Measurements from ENCODE around the gene GATB.

GATB gene

GRCh38 chr4:151658959-151659600, 101.7 kb downstream of the GATB start:
- TF ChIP-seq ZFP3 (CRISPR knock-in tag; IDR thresholded peaks at IDR 0.05) (no peak), BACH2 (CRISPR knock-in tag; IDR thresholded peaks at IDR 0.05; ENCODE audit: borderline replicate concordance) (no peak), ZC3H10 (CRISPR knock-in tag; IDR thresholded peaks at IDR 0.05) (no peak), CSDC2 (CRISPR knock-in tag; IDR thresholded peaks at IDR 0.05) (no peak), GLIS3 (CRISPR knock-in tag; IDR thresholded peaks at IDR 0.05) (no peak), ESRRG (CRISPR knock-in tag; IDR thresholded peaks at IDR 0.05) (no peak), PPARA (CRISPR knock-in tag; IDR thresholded peaks at IDR 0.05; ENCODE audit: borderline replicate concordance) (no peak), SNAI2 (CRISPR knock-in tag; IDR thresholded peaks at IDR 0.05) (no peak), ZNF565 (CRISPR knock-in tag; conservative IDR thresholded peaks at IDR 0.05; ENCODE audit: low read depth) (no peak)
- TF ChIP-seq, protein P1, sequence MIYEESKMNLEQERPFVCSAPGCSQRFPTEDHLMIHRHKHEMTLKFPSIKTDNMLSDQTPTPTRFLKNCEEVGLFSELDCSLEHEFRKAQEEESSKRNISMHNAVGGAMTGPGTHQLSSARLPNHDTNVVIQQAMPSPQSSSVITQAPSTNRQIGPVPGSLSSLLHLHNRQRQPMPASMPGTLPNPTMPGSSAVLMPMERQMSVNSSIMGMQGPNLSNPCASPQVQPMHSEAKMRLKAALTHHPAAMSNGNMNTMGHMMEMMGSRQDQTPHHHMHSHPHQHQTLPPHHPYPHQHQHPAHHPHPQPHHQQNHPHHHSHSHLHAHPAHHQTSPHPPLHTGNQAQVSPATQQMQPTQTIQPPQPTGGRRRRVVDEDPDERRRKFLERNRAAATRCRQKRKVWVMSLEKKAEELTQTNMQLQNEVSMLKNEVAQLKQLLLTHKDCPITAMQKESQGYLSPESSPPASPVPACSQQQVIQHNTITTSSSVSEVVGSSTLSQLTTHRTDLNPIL (CRISPR knock-in tag; IDR thresholded peaks at IDR 0.05; ENCODE audit: low read depth), result no peak
- TF ChIP-seq, protein P2, sequence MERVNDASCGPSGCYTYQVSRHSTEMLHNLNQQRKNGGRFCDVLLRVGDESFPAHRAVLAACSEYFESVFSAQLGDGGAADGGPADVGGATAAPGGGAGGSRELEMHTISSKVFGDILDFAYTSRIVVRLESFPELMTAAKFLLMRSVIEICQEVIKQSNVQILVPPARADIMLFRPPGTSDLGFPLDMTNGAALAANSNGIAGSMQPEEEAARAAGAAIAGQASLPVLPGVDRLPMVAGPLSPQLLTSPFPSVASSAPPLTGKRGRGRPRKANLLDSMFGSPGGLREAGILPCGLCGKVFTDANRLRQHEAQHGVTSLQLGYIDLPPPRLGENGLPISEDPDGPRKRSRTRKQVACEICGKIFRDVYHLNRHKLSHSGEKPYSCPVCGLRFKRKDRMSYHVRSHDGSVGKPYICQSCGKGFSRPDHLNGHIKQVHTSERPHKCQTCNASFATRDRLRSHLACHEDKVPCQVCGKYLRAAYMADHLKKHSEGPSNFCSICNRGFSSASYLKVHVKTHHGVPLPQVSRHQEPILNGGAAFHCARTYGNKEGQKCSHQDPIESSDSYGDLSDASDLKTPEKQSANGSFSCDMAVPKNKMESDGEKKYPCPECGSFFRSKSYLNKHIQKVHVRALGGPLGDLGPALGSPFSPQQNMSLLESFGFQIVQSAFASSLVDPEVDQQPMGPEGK (CRISPR knock-in tag; IDR thresholded peaks at IDR 0.05; ENCODE audit: borderline replicate concordance), result no peak
- ATAC-seq, result peak; percentile 73

- no peak for ATAC-seq
- TF ChIP-seq ZNF8 (CRISPR knock-in tag; IDR thresholded peaks at IDR 0.05) (no peak), GLIS3 (CRISPR knock-in tag; IDR thresholded peaks at IDR 0.05) (no peak), OSR1 (CRISPR knock-in tag; IDR thresholded peaks at IDR 0.05) (no peak), ZNF70 (CRISPR knock-in tag; IDR thresholded peaks at IDR 0.05) (no peak), ARNTL (CRISPR knock-in tag; IDR thresholded peaks at IDR 0.05; ENCODE audit: borderline replicate concordance, low read depth) (no peak), CSRNP3 (CRISPR knock-in tag; IDR thresholded peaks at IDR 0.05) (no peak), ESRRG (CRISPR knock-in tag; IDR thresholded peaks at IDR 0.05) (no peak), ISL1 (CRISPR knock-in tag; IDR thresholded peaks at IDR 0.05) (no peak), PPARA (CRISPR knock-in tag; IDR thresholded peaks at IDR 0.05; ENCODE audit: borderline replicate concordance) (no peak), ZFP3 (CRISPR knock-in tag; IDR thresholded peaks at IDR 0.05) (no peak), RARB (CRISPR knock-in tag; IDR thresholded peaks at IDR 0.05) (no peak), SNAI2 (CRISPR knock-in tag; IDR thresholded peaks at IDR 0.05) (no peak), BACH2 (CRISPR knock-in tag; IDR thresholded peaks at IDR 0.05; ENCODE audit: borderline replicate concordance) (no peak)
- TF ChIP-seq, protein P3, sequence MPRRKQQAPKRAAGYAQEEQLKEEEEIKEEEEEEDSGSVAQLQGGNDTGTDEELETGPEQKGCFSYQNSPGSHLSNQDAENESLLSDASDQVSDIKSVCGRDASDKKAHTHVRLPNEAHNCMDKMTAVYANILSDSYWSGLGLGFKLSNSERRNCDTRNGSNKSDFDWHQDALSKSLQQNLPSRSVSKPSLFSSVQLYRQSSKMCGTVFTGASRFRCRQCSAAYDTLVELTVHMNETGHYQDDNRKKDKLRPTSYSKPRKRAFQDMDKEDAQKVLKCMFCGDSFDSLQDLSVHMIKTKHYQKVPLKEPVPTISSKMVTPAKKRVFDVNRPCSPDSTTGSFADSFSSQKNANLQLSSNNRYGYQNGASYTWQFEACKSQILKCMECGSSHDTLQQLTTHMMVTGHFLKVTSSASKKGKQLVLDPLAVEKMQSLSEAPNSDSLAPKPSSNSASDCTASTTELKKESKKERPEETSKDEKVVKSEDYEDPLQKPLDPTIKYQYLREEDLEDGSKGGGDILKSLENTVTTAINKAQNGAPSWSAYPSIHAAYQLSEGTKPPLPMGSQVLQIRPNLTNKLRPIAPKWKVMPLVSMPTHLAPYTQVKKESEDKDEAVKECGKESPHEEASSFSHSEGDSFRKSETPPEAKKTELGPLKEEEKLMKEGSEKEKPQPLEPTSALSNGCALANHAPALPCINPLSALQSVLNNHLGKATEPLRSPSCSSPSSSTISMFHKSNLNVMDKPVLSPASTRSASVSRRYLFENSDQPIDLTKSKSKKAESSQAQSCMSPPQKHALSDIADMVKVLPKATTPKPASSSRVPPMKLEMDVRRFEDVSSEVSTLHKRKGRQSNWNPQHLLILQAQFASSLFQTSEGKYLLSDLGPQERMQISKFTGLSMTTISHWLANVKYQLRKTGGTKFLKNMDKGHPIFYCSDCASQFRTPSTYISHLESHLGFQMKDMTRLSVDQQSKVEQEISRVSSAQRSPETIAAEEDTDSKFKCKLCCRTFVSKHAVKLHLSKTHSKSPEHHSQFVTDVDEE (CRISPR knock-in tag; IDR thresholded peaks at IDR 0.05), result no peak
- TF ChIP-seq, protein P2 (CRISPR knock-in tag; IDR thresholded peaks at IDR 0.05; ENCODE audit: borderline replicate concordance), result no peak
Observed at GRCh38 chr4:151657896-151658295, 102.9 kb downstream of the GATB start.

DNA sequence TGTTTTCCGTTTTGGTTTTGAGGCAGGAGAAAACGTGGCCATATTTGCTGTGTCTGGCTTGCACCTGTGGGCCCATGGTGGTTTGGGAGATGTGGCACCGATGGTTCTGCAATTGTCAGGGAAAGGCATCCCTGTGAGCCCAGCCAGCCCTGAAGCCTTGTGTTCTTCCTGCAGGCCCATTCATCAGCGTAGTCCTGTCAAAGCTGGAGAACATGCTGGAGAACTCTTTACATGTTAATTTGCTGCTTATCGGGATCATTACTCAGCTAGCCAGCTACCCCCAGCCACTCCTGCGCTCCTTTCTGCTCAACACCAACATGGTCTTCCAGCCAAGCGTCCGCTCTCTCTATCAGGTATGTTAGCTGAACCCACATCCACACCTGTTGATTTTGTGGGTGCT, 104.7 kb downstream of the GATB start:
- ATAC-seq, result no peak
- TF ChIP-seq TOX (CRISPR knock-in tag; IDR thresholded peaks at IDR 0.05; ENCODE audit: borderline replicate concordance) (no peak), ISL1 (CRISPR knock-in tag; IDR thresholded peaks at IDR 0.05) (no peak), GLIS3 (CRISPR knock-in tag; IDR thresholded peaks at IDR 0.05) (no peak), SNAI2 (CRISPR knock-in tag; IDR thresholded peaks at IDR 0.05) (no peak), ZNF565 (CRISPR knock-in tag; conservative IDR thresholded peaks at IDR 0.05; ENCODE audit: low read depth) (no peak), BACH2 (CRISPR knock-in tag; IDR thresholded peaks at IDR 0.05; ENCODE audit: borderline replicate concordance) (no peak), ZFP3 (CRISPR knock-in tag; IDR thresholded peaks at IDR 0.05) (no peak), TCF4 (CRISPR knock-in tag; IDR thresholded peaks at IDR 0.05; ENCODE audit: borderline replicate concordance) (no peak), ZNF8 (CRISPR knock-in tag; IDR thresholded peaks at IDR 0.05) (no peak), CSDC2 (CRISPR knock-in tag; IDR thresholded peaks at IDR 0.05) (no peak)
- TF ChIP-seq, protein P3 (CRISPR knock-in tag; IDR thresholded peaks at IDR 0.05), result no peak
- TF ChIP-seq, protein P2 (CRISPR knock-in tag; IDR thresholded peaks at IDR 0.05; ENCODE audit: borderline replicate concordance), result no peak
